ENCODE data around the gene UBIAD1.

GRCh38 chr1:11284784-11285183 lies 11.8 kb downstream of the UBIAD1 start:
- TF ChIP-seq CSRNP3 (CRISPR knock-in tag; IDR thresholded peaks at IDR 0.05) (no peak), ARNTL (CRISPR knock-in tag; IDR thresholded peaks at IDR 0.05; ENCODE audit: borderline replicate concordance, low read depth) (no peak), ZNF8 (CRISPR knock-in tag; IDR thresholded peaks at IDR 0.05) (no peak), TCF4 (CRISPR knock-in tag; IDR thresholded peaks at IDR 0.05; ENCODE audit: borderline replicate concordance) (no peak), TSHZ2 (CRISPR knock-in tag; IDR thresholded peaks at IDR 0.05) (no peak), ZFP30 (CRISPR knock-in tag; IDR thresholded peaks at IDR 0.05) (no peak), SNAI2 (CRISPR knock-in tag; IDR thresholded peaks at IDR 0.05) (no peak), GLIS3 (CRISPR knock-in tag; IDR thresholded peaks at IDR 0.05) (no peak), ISL1 (CRISPR knock-in tag; IDR thresholded peaks at IDR 0.05) (no peak), CSDC2 (CRISPR knock-in tag; IDR thresholded peaks at IDR 0.05) (no peak)

Data from SK-N-SH treated with all-trans-retinoic acid at 6 μM for 48 hours (cell line).